K562 (cell line): Measurements from ENCODE around the gene GANAB. TPM values are rescaled to one million over a fixed set of nuclear protein-coding genes. Genes with fewer than 3 reads are reported as not detected.

Source experiments
- JUND ChIP-seq, 2 experiments: IDR thresholded peaks; 2 replicates in 1 of 2; 3 replicates in 1 of 2; pipeline ENCODE4 v1.6.1; 2011; ENCODE audit warnings: borderline replicate concordance in 2 of 2, low read depth in 2 of 2, low read length in 2 of 2, improper control_type of control experiment in 1 of 2, missing biosample characterization in 1 of 2, missing genetic modification characterization in 1 of 2, missing genetic modification reagents in 1 of 2
- MBD2 ChIP-seq: sonication (generic); IDR thresholded peaks from 2 replicates; pipeline ENCODE4 v1.6.1; 2016; ENCODE audit warnings: low read depth, borderline replicate concordance
- TCF7L2 ChIP-seq: fragments of 150-350 bp; IDR thresholded peaks from 2 replicates; pipeline ENCODE4 v1.6.1; 2016; ENCODE audit warnings: low read depth, mild to moderate bottlenecking, low read length, moderate library complexity
- TOE1 ChIP-seq, 2 experiments: fragments of 450-650 bp in 1 of 2; sonication (generic) in 1 of 2; formaldehyde crosslinking in 1 of 2; IDR thresholded peaks; 2 replicates each; pipeline versions ENCODE4 v1.7.1 to v1.8.0; 2016 to 2022; ENCODE audit warnings: borderline replicate concordance in 2 of 2, mild to moderate bottlenecking in 2 of 2, antibody characterized with exemption in 1 of 2, inconsistent platforms in 1 of 2, low read depth in 1 of 2, missing genetic modification reagents in 1 of 2, moderate library complexity in 1 of 2
- ZBTB17 ChIP-seq: fragments of 450-650 bp; formaldehyde crosslinking; IDR thresholded peaks from 2 replicates; pipeline ENCODE4 v1.4.0; 2020; ENCODE audit warnings: mild to moderate bottlenecking
- ZC3H11A ChIP-seq: IDR thresholded peaks from 2 replicates; pipeline ENCODE4 v1.6.1; 2012; ENCODE audit warnings: low read depth, low read length, improper control_type of control experiment
- ZNF146 ChIP-seq: IDR thresholded peaks from one replicate; pipeline ENCODE4 v1.6.1; 2018; ENCODE audit warnings: missing compliant biosample characterization; ENCODE audit not compliant: unreplicated experiment
- ZNF263 ChIP-seq: sonication (generic); formaldehyde crosslinking; IDR thresholded peaks from 2 replicates; pipeline ENCODE4 v1.8.0; 2022; ENCODE audit warnings: mild to moderate bottlenecking, missing genetic modification reagents, borderline replicate concordance
- ZNF589 ChIP-seq: fragments of 200-800 bp; sonication (Bioruptor generic); IDR thresholded peaks from 2 replicates; pipeline ENCODE4 v1.6.1; 2016; ENCODE audit warnings: low read depth, missing genetic modification characterization, missing compliant biosample characterization
- ZNF780A ChIP-seq: fragments of 250-450 bp; sonication (Bioruptor Pico); IDR thresholded peaks from 2 replicates; pipeline ENCODE4 v1.5.0; 2021; ENCODE audit warnings: mild to moderate bottlenecking
- polyA plus RNA-seq, 8 experiments: library from polyadenylated mRNA; depleted of rRNA in 4 of 8; stranded (reverse) in 5 of 8; unstranded in 3 of 8; fragments of >200 nt; fragmentation: Nextera tagmentation in 2 of 8; fragmentation: Illumina TruSeq in 1 of 8; extraction: Ambion mirVana in 2 of 8; extraction: Trizol in 1 of 8; gene quantifications; 2 replicates each; pipeline versions ENCODE4 v1.2.1 to v1.2.3, GENCODE V29; 2011 to 2014; ENCODE audit warnings: inconsistent platforms in 1 of 8, missing spikeins in 1 of 8
- total RNA-seq, 7 experiments: library from RNA; depleted of rRNA in 6 of 7; stranded (reverse); fragments of >200 nt in 6 of 7; fragmentation: Illumina TruSeq in 2 of 7; extraction: Trizol in 2 of 7; gene quantifications; 2 replicates each; pipeline versions ENCODE4 v1.2.1 to v1.2.3, GENCODE V29; 2011 to 2021; ENCODE audit warnings: low replicate concordance in 1 of 7
- TF ChIP-seq, protein P1 (sequence below): fragments of 450-650 bp; IDR thresholded peaks from 2 replicates; pipeline ENCODE4 v1.7.1; 2018; ENCODE audit warnings: mild to moderate bottlenecking, low read depth; ENCODE audit not compliant: partially characterized antibody
- TF ChIP-seq, protein P2 (sequence below): fragments of 450-650 bp; formaldehyde crosslinking; IDR thresholded peaks from 2 replicates; pipeline ENCODE4 v1.4.0; 2020; ENCODE audit warnings: mild to moderate bottlenecking, moderate library complexity
- TF ChIP-seq, protein P3 (sequence below): fragments of 450-650 bp; IDR thresholded peaks from 2 replicates; pipeline ENCODE4 v1.6.1; 2017; ENCODE audit warnings: antibody characterized with exemption, mild to moderate bottlenecking

GANAB gene
- total and polyA plus RNA-seq, 9 of the 15 experiments (the other 6 are each of a cell fraction or from before 2014, with no cell fraction given) = 6.5 to 284 (median 161) TPM

DNA sequence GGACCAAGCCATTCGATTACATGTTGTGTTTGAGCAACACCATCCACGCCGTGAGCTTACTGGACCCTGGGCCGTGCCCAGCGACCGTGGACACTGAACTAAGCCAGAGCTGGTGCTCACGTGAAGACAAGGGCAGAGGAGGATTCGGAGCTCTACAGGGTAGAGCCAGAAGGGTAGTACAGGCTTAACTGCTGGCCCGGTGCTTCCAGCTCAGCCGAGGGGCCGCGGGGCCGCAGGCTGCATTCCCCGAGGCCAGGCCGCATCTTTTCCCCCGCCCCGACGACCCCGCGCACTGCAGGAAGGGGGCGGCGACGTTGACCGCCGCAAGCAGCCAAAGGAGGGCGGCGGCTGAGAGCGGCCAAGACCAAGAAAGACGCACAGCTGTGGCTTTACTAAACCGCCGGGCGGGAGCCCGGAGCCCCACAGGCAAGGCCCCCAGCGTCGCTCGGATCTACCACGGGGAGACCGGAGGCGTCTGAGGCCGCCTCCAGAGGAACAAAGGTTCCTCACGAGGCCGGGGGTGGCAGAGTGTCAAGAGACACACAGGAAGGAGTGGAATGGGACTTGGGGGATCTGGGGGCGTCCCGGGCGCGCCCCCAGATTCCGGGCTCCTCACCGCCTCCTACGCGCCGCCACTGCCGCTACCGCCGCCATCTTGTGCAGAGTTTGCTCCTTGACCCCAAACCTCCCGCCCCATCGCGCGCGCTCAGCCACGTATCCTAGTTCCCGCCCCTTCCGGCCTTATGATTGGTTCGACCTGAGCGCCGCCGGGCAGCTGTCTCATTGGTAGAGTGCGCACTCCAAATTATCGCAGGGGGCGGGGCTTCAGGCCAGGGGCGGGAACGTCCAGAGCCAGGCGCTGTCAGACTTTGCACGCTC is at the start of gene GANAB (continued):
- TF ChIP-seq, protein P1, sequence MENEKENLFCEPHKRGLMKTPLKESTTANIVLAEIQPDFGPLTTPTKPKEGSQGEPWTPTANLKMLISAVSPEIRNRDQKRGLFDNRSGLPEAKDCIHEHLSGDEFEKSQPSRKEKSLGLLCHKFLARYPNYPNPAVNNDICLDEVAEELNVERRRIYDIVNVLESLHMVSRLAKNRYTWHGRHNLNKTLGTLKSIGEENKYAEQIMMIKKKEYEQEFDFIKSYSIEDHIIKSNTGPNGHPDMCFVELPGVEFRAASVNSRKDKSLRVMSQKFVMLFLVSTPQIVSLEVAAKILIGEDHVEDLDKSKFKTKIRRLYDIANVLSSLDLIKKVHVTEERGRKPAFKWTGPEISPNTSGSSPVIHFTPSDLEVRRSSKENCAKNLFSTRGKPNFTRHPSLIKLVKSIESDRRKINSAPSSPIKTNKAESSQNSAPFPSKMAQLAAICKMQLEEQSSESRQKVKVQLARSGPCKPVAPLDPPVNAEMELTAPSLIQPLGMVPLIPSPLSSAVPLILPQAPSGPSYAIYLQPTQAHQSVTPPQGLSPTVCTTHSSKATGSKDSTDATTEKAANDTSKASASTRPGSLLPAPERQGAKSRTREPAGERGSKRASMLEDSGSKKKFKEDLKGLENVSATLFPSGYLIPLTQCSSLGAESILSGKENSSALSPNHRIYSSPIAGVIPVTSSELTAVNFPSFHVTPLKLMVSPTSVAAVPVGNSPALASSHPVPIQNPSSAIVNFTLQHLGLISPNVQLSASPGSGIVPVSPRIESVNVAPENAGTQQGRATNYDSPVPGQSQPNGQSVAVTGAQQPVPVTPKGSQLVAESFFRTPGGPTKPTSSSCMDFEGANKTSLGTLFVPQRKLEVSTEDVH = peak; percentile 81
- TF ChIP-seq TOE1 (IDR thresholded peaks at IDR 0.05; ENCODE audit: borderline replicate concordance) = peak; percentile 30; the same call in 1 of the 2 replicates
- TF ChIP-seq TOE1 (CRISPR knock-in tag; IDR thresholded peaks at IDR 0.05; ENCODE audit: borderline replicate concordance, low read depth) = 0 out of 2 replicates have a peak, but pooled peaks have one; percentile 13
- TF ChIP-seq ZBTB17 (CRISPR knock-in tag) = 0 out of 2 replicates have a peak, but pooled peaks have one; percentile 66
- TF ChIP-seq ZNF146 (CRISPR knock-in tag) = no peak
- TF ChIP-seq, protein P2, sequence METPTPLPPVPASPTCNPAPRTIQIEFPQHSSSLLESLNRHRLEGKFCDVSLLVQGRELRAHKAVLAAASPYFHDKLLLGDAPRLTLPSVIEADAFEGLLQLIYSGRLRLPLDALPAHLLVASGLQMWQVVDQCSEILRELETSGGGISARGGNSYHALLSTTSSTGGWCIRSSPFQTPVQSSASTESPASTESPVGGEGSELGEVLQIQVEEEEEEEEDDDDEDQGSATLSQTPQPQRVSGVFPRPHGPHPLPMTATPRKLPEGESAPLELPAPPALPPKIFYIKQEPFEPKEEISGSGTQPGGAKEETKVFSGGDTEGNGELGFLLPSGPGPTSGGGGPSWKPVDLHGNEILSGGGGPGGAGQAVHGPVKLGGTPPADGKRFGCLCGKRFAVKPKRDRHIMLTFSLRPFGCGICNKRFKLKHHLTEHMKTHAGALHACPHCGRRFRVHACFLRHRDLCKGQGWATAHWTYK = peak; percentile 81
- TF ChIP-seq JUND (IDR thresholded peaks at IDR 0.05; ENCODE audit: borderline replicate concordance, low read depth, low read length) = no peak
- peak; percentile 14; the same call in 1 of the 3 replicates for TF ChIP-seq JUND (tag; IDR thresholded peaks at IDR 0.05; ENCODE audit: borderline replicate concordance, low read depth, low read length)
- TF ChIP-seq ZC3H11A = no peak
- no peak for TF ChIP-seq ZNF589
- TF ChIP-seq, protein P3, sequence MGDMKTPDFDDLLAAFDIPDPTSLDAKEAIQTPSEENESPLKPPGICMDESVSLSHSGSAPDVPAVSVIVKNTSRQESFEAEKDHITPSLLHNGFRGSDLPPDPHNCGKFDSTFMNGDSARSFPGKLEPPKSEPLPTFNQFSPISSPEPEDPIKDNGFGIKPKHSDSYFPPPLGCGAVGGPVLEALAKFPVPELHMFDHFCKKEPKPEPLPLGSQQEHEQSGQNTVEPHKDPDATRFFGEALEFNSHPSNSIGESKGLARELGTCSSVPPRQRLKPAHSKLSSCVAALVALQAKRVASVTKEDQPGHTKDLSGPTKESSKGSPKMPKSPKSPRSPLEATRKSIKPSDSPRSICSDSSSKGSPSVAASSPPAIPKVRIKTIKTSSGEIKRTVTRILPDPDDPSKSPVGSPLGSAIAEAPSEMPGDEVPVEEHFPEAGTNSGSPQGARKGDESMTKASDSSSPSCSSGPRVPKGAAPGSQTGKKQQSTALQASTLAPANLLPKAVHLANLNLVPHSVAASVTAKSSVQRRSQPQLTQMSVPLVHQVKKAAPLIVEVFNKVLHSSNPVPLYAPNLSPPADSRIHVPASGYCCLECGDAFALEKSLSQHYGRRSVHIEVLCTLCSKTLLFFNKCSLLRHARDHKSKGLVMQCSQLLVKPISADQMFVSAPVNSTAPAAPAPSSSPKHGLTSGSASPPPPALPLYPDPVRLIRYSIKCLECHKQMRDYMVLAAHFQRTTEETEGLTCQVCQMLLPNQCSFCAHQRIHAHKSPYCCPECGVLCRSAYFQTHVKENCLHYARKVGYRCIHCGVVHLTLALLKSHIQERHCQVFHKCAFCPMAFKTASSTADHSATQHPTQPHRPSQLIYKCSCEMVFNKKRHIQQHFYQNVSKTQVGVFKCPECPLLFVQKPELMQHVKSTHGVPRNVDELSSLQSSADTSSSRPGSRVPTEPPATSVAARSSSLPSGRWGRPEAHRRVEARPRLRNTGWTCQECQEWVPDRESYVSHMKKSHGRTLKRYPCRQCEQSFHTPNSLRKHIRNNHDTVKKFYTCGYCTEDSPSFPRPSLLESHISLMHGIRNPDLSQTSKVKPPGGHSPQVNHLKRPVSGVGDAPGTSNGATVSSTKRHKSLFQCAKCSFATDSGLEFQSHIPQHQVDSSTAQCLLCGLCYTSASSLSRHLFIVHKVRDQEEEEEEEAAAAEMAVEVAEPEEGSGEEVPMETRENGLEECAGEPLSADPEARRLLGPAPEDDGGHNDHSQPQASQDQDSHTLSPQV = peak; percentile 25; the same call in 1 of the 2 replicates
- 0 out of 2 replicates have a peak, but pooled peaks have one; percentile 15 for TF ChIP-seq ZNF263 (CRISPR knock-in tag)
- TF ChIP-seq TCF7L2 = no peak
- no peak for TF ChIP-seq ZNF780A (CRISPR knock-in tag)
- TF ChIP-seq MBD2 = peak; percentile 47; the same call in 1 of the 2 replicates
